ENCODE data around the gene PSAP.

PSAP gene

DNA sequence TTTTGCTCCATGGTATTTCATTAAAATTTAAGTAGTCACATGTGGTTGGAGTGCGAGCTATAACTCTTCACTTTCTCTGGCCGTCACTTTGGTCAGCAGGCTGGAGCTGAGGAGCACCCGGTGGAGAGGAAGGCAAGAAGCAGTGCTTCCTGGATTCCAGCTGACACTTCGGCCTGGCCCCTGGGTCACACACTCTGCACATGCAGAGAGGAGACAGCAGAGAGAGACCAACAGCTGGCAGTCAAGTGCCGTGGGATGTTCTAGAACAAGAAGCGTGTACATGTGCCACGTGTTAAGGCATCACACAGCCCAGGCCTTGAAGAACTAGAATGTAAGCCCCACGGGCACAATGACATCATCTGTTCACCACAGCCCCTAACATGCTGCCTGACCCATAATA is 30.1 kb downstream of the PSAP start:
- H3K4me1 ChIP-seq (ENCODE audit: low read length), result no peaks in the 10 kb centered on the region
- H3K9me3 ChIP-seq (replicated peaks; ENCODE audit: insufficient read depth, low read length), result no peaks in the 10 kb centered on the region
- H3K79me2 ChIP-seq (ENCODE audit: low read length), result no peaks in the 10 kb centered on the region
- DNase-seq, result no peak
- H3K9me2 ChIP-seq (replicated peaks; ENCODE audit: insufficient read depth, low read length), result no peaks in the 10 kb centered on the region
- no peak overlapping the region for H3K9ac ChIP-seq (ENCODE audit: low read length)
- no peaks in the 10 kb centered on the region for H4K20me1 ChIP-seq (ENCODE audit: insufficient read depth, low read length)
- no peaks in the 10 kb centered on the region for H3F3A ChIP-seq (ENCODE audit: insufficient read depth, low read length)
- H3K27me3 ChIP-seq (replicated peaks; ENCODE audit: insufficient read depth, low read length), result no peaks in the 10 kb centered on the region
- 0 out of 2 replicates have a peak, but pooled peaks cover under 1% of the 10 kb centered on the region for H3K36me3 ChIP-seq (replicated peaks; ENCODE audit: insufficient read depth, low read length)
- TF ChIP-seq EZH2 (optimal IDR thresholded peaks at IDR 0.05; ENCODE audit: low read depth, low read length) (no peak), EZH2phosphoT487 (IDR thresholded peaks at IDR 0.05; ENCODE audit: low read length) (no peak)
- TF ChIP-seq, protein P1, sequence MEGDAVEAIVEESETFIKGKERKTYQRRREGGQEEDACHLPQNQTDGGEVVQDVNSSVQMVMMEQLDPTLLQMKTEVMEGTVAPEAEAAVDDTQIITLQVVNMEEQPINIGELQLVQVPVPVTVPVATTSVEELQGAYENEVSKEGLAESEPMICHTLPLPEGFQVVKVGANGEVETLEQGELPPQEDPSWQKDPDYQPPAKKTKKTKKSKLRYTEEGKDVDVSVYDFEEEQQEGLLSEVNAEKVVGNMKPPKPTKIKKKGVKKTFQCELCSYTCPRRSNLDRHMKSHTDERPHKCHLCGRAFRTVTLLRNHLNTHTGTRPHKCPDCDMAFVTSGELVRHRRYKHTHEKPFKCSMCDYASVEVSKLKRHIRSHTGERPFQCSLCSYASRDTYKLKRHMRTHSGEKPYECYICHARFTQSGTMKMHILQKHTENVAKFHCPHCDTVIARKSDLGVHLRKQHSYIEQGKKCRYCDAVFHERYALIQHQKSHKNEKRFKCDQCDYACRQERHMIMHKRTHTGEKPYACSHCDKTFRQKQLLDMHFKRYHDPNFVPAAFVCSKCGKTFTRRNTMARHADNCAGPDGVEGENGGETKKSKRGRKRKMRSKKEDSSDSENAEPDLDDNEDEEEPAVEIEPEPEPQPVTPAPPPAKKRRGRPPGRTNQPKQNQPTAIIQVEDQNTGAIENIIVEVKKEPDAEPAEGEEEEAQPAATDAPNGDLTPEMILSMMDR (IDR thresholded peaks at IDR 0.05; ENCODE audit: low read length), result no peak
- H3K4me2 ChIP-seq (ENCODE audit: low read depth, low read length), result no peak overlapping the region
- H3K4me3 ChIP-seq (ENCODE audit: low read length), result no peak overlapping the region
- no peak overlapping the region for H2AFZ ChIP-seq (ENCODE audit: low read length)
- H3K27ac ChIP-seq (ENCODE audit: low read length), result no peak overlapping the region

DNA sequence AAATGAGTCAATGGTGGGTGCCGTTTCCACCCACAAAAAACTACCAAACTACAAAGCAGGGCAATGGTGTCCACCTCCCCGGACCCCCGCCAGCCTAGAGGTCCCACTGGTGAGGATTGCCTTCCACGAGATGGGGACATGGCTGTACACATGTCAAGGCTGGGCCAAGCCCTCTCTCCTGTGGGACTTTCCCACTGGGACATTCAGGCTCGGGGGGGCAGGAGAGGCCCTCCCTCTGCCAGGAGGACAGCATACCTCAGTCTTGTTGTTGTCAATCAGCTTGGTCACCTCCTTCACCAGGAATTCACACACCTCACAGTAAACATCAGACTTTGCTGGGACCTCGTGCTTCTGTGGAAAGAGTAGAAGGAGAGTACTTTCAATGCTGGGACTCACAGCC is 31.1 kb downstream of the PSAP start:
- Histone ChIP-seq H3K79me2 (ENCODE audit: low read length) (no peaks in the 10 kb centered on the region), H3K4me3 (ENCODE audit: low read length) (no peak overlapping the region), H3K27me3 (replicated peaks; ENCODE audit: insufficient read depth, low read length) (no peaks in the 10 kb centered on the region), H3K27ac (ENCODE audit: low read length) (no peak overlapping the region), H3K4me1 (ENCODE audit: low read length) (no peaks in the 10 kb centered on the region), H4K20me1 (ENCODE audit: insufficient read depth, low read length) (no peaks in the 10 kb centered on the region), H3K9me3 (replicated peaks; ENCODE audit: insufficient read depth, low read length) (no peaks in the 10 kb centered on the region), H3K9ac (ENCODE audit: low read length) (no peak overlapping the region), H3F3A (ENCODE audit: insufficient read depth, low read length) (no peaks in the 10 kb centered on the region), H3K9me2 (replicated peaks; ENCODE audit: insufficient read depth, low read length) (no peaks in the 10 kb centered on the region), H3K4me2 (ENCODE audit: low read depth, low read length) (no peak overlapping the region), H3K36me3 (replicated peaks; ENCODE audit: insufficient read depth, low read length) (no peaks in the 10 kb centered on the region), H2AFZ (ENCODE audit: low read length) (no peak overlapping the region)
- TF ChIP-seq EZH2 (optimal IDR thresholded peaks at IDR 0.05; ENCODE audit: low read depth, low read length), result no peak
- TF ChIP-seq EZH2phosphoT487 (IDR thresholded peaks at IDR 0.05; ENCODE audit: low read length), result no peak
- TF ChIP-seq, protein P1 (IDR thresholded peaks at IDR 0.05; ENCODE audit: low read length), result no peak
- no peak for DNase-seq

DNA sequence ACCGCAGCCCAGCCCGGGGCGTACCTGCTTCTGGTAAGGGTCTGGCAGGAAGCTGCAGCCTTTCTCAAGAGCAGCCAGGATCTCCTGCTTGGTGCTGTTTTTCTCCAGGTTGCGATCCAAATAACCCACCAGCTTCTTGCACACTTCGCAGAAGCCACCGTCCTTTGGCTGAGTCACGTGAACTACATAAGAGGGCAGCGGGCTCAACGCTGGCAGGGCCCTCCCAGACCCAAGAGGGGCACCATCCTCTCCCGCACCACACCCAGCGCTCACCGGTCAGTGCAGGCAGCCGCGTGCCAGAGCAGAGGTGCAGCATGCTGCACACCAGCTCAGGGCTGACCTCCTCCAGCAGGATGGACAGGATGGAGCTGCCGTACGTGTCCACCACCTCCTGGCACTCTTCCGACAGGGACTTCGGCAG is 31.6 kb downstream of the PSAP start:
- H3F3A ChIP-seq (ENCODE audit: insufficient read depth, low read length), result no peaks in the 10 kb centered on the region
- no peaks in the 10 kb centered on the region for H3K79me2 ChIP-seq (ENCODE audit: low read length)
- no peaks in the 10 kb centered on the region for H3K36me3 ChIP-seq (replicated peaks; ENCODE audit: insufficient read depth, low read length)
- H3K9ac ChIP-seq (ENCODE audit: low read length), result no peak overlapping the region
- H3K27me3 ChIP-seq (replicated peaks; ENCODE audit: insufficient read depth, low read length), result no peaks in the 10 kb centered on the region
- no peaks in the 10 kb centered on the region for H3K9me2 ChIP-seq (replicated peaks; ENCODE audit: insufficient read depth, low read length)
- no peak overlapping the region for H3K27ac ChIP-seq (ENCODE audit: low read length)
- no peak overlapping the region for H3K4me3 ChIP-seq (ENCODE audit: low read length)
- no peak overlapping the region for H2AFZ ChIP-seq (ENCODE audit: low read length)
- H3K4me2 ChIP-seq (ENCODE audit: low read depth, low read length), result no peak overlapping the region
- no peak for TF ChIP-seq EZH2phosphoT487 (IDR thresholded peaks at IDR 0.05; ENCODE audit: low read length)
- TF ChIP-seq, protein P1 (IDR thresholded peaks at IDR 0.05; ENCODE audit: low read length), result no peak
- no peak for TF ChIP-seq EZH2 (optimal IDR thresholded peaks at IDR 0.05; ENCODE audit: low read depth, low read length)
- no peak for DNase-seq
- no peaks in the 10 kb centered on the region for H4K20me1 ChIP-seq (ENCODE audit: insufficient read depth, low read length)
- no peaks in the 10 kb centered on the region for H3K4me1 ChIP-seq (ENCODE audit: low read length)
- H3K9me3 ChIP-seq (replicated peaks; ENCODE audit: insufficient read depth, low read length), result no peaks in the 10 kb centered on the region

All from MM.1S (cell line).